Uterus (tissue), 2 donors: ENCODE data around the gene TEC.

Experiments used
- POLR2A ChIP-seq, 2 donors: fragments of 450-650 bp; IDR thresholded peaks; one replicate each; pipeline ENCODE4 v1.6.1; 2016; ENCODE audit warnings: antibody characterized with exemption in 2 of 2, mild to moderate bottlenecking in 1 of 2, moderate library complexity in 1 of 2
- TF ChIP-seq, protein P1 (sequence below), 4 experiments: fragments of 200-600 bp in 2 of 4; fragments of 450-650 bp in 2 of 4; sonication (generic) in 2 of 4; IDR thresholded peaks; one replicate each; pipeline ENCODE4 v1.5.1; 2016 to 2019; ENCODE audit warnings: antibody characterized with exemption in 4 of 4, mild to moderate bottlenecking in 2 of 4, moderate library complexity in 1 of 4

DNA sequence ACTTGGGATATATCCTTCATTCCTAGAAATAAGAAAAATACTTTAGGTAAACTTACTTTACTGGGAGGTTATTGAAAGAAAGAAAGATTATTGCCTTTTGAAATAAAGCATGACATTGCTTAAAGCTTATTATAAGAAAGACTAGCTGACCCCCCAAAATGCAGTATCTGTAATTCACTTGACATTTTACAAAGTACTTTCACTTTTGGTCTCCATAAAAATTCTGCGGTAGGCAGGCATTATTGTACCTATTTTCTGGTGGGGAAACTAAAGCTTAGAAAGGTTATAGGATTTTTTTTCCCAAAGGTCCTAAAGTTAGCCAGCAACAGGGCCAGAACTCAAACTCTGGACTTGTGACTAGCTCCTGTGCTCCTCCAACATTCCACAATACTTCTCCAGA lies 105.9 kb downstream of the TEC start:
- TF ChIP-seq, protein P1, sequence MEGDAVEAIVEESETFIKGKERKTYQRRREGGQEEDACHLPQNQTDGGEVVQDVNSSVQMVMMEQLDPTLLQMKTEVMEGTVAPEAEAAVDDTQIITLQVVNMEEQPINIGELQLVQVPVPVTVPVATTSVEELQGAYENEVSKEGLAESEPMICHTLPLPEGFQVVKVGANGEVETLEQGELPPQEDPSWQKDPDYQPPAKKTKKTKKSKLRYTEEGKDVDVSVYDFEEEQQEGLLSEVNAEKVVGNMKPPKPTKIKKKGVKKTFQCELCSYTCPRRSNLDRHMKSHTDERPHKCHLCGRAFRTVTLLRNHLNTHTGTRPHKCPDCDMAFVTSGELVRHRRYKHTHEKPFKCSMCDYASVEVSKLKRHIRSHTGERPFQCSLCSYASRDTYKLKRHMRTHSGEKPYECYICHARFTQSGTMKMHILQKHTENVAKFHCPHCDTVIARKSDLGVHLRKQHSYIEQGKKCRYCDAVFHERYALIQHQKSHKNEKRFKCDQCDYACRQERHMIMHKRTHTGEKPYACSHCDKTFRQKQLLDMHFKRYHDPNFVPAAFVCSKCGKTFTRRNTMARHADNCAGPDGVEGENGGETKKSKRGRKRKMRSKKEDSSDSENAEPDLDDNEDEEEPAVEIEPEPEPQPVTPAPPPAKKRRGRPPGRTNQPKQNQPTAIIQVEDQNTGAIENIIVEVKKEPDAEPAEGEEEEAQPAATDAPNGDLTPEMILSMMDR (IDR thresholded peaks at IDR 0.05), result no peak
- TF ChIP-seq POLR2A (IDR thresholded peaks at IDR 0.05), result no peak
